Activated CD8-positive, alpha-beta memory T cell treated with anti-CD3 and anti-CD28 coated beads, Interleukin-2, amount 50 U/mL, for 4 hours (primary cell): ENCODE data around the gene SLC5A11.
"Not testable (repeated sequence)": the region's sequence is repeated elsewhere in the genome, so short reads cannot be mapped to it uniquely, and the experiment has no call there.

Experiments used
- DNase-seq: peaks from one replicate; pipeline ENCODE4 v3.0.0-alpha.2; 2020

Gene SLC5A11

DNA sequence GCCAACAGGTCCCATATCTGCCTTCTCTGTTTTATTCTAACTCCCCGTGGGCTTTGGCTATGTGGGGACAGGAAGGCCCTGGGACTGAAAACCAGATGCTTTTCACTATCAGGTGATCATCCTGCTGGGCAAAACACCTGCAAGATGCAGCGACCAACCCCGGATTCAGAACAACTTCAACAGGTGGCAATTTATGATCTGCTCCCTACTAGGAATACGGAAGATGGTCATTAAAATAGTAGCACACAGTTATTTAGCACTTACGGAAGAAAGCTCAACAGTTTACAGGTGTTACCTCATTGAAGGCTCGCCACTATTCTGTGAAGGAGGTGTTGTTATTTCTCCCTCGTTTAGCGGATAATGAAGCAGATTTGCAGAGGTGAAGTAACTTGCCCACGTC lies 7.8 kb upstream of the SLC5A11 start:
- DNase-seq = no peak

DNA sequence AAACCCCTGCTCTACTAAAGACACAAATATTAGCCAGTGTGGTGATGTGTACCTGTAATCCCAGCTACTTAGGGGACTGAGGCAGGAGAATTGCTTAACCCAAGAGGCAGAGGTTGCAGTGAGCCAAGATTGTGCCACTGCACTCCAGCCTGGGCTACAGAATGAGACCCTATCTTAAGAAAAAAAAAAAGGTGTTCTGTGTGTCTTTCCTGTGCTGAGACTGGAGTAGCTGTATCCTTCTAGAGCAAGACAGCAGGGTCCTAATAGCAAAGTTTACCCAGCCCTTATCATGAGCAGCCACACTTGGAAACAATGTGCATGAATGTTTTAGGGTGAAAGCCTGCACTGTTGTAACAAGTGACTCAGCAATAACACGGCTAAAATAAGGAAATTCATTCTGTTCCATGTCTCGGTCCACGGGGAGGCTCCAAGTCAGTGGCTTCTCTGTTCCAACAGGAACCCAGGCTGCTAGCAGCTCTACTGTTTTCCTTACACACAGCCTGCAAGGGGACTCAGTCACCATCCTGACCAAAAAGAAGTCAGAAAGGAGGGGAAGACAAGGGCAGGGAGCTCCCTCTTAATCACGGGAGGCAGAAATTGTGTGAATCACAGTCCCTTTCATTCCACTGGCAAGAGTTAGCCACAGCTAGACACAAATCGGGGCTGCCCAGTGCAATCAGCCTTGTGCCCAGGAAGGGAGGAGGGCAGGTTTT lies 7.1 kb upstream of the SLC5A11 start:
- DNase-seq = no peak

DNA sequence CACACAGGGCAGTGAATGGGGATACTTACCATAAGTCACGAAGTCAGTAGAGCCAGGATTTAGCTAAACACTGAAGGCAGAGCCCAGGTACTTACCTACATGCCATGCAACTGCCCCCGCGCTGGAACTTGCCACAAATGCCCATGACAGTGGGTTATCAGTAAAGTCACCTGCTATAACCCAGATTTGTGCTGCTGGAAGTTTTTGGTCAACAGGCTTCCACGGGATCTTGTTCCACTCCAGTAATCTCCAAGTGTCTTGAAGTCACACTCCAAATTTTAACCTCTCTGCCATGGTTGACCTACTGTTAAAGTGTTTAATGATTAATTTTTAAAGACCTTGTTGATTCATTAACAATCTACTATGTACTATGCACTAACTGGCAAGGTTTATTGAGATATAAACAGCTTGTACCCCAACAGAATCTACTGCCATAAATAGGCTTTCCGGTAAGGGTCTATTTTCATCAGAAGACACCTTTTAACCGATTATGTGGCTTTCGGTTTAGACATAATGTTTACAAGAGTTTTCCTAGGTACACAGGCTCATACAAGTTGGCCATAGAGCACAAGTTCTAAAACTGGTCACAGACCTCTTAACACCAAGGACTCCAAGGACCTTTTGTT lies 6.3 kb upstream of the SLC5A11 start:
- DNase-seq = no peak

DNA sequence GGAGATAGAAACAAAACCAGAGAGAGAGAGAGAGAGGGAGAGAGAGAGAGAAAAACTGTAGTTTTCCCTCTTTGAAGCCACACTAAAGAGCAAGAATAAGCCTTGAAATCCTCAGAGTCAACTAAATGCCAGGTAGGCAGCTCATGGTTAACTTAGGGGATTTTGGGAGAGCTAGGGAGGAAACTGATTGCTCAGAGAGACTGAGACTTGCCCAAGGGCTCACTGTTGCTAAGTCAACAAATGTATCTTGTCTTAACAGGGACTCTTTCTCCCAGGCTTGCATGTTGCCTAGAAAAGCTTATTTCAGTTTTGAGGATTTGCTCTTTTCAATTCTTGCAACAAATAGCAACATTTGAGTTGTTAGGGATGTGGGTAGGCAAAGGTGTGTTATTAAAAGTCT lies 4.5 kb upstream of the SLC5A11 start:
- DNase-seq = no peak

DNA sequence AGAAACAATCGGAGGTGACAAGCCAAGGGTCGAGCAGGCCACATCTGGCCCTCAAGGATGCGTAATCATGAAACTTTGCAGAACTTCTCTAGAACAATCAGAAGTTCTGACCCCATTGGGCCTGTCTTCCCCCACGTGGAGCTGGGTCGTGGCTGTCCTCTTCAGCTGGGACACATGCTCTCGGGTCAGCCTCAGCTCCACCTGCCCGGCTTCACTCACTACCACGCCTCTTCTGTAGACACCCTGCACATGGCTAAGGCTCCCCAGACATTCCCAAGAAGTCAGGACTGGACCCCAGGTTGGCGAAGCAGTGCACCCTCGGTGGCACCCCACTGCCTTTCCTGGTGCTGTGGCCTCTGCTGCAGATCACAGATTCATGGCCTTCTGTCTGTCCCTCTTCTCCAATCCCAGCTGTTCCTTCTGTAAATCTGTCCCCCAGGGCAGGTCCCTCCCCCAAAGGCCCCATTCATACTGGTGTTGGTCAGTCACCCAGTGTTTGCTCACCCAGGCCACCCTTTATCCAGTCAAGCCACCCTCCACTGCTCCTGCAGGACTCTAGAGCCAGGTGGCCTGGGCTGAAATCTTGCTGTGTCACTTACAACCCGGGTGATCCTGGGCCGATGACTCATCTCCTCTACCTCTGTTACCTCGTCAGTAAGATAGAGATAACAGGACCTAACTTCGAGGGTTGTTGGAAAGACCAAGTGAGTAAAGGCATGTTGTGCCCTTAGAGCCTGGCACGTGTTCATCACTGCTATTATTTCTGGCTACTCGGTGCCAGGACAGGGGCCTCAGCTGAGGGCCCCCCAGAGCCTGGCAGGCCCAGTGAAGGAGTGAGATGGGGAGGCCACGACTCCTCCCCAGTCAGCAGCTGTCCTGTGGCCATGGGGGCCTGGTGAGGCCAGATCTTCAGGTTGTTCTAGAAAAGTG lies 1.4 kb upstream of the SLC5A11 start:
- no peak for DNase-seq

DNA sequence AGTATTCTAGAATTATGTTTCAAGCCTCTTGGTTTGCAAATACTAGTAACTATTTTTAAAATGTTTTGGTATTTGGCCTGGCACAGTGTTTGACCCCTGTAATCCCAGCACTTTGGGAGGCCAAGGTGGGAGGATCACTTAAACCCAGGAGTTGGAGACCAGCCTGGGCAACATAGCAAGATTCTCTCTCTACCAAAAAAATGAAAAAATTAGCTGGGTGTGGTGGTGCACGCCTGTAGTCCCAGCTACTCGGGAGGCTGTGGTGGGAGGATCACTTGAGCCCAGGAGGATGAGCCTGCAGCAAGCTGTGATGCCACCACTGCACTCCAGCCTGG lies 765 bp upstream of the SLC5A11 start:
- DNase-seq = not testable (repeated sequence)

DNA sequence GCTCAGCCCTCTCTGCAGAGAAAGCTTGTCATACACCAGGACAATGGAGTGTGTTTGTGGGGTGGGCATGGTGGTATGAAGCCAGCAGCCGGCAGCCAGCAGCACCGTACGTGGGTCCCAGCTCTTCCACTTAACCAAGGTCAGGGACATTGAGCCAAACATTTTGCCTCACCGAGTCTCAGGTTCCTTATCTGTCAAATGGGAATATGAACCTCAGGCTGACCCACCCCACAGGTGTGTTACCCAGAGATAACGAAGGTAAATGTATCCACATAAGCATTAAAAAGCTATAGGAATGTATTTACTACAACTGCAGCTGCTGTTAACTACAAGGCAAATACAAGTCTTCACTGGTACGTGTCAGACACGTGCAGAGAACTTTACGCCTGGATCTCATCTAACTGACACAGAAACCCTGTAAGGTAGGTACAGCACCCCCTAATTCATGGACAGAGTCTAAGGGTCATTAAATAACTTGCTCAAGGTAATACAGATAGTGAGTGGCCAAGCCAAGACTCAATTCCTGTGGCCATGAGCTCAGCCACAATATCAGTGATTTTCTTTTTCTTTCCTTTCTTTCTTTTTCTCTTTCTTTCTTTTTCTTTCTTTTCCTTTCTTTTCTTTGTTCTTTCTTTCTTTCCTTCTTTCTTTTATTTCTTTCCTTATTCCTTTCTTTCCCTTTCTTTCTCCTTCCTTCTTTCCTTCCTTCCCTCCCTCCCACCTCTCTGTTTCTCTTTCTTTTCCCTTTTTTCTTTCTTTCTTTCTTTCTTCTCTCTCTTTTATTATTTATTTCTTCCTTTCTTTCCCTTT lies 990 bp downstream of the SLC5A11 start:
- DNase-seq = no peak

DNA sequence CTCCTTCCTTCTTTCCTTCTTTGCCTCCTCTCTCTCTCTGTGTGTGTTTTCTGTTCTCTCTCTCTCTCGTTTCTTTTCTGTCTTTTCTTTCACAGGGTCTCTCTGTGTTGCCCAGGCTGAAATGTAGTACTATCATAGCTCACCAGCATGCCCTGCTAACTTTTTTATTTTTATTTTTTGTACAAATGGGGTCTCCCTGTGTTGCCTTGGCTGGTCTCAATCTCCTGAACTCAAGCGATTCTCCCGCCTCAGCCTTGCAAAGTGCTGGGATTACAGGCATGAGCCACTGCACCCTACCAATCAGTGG lies 1.5 kb downstream of the SLC5A11 start:
- DNase-seq = no peak

DNA sequence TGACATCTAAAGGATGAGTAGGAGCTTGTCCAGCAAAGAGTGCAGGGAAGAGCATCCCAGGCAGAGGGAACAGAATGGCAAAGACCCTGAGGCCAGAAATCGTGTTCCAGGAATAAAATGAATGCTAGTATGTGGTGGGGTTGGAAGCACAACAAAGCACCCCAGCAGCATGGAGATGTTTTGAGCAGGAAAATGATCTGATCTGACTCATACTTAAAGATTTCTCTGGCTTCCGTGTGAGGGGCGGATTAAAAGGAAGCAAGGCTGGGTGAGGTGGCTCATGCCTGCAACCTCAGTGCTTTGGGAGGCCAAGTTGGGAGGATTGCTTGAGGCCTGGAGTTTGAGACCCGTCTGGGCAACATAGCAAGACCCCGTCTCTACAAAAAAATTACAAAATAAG lies 2.3 kb downstream of the SLC5A11 start:
- DNase-seq = no peak

DNA sequence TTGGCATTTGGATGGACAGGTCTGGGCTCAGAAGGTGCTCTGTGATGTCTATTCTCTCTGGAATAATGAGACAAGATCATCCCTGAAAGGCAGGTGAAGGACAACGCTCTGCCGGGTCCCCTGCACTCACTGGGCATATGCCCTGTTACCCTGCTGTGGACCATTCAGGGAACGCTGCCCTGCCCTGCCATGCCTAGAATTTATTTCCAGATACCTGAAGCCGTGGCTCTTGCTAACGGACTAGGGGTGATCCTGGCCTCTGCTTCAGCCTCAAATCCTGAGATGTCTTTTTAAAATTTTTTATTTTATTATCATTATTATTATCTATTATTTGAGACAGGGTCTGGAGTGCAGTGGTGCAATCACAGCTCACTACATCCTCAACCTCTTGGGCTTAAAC lies 3.9 kb downstream of the SLC5A11 start:
- no peak for DNase-seq

DNA sequence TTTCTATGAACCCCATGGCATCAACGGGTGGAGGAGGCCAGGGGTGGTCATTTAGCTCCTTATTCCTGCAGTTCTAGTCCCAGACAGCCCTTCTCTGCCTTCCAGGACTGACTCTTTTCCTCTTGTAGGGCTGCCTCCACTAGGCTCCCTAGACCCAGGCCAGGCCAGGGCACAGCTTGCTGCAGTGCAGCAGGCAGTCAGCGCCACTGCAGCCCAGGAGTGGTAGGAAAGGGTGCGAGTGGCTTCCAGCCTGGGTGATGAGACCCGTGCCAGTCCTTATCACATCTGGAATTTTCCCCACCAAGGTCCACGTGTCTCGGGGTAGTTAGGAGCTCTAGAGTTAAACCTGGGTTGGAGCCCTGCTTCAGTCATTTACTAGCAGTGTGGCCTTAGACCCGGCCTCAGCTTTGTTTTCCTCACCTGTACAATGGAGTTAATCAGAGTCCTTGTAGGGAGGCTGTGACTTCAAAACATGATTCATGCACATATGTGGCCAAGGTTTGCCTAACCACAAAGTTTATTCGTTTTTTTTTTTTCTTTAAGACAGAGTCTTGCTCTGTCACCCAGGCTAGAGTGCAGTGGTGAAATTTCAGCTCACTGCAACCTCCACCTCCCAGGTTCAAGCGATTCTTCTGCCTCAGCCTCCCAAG lies 4.7 kb downstream of the SLC5A11 start:
- no peak for DNase-seq

DNA sequence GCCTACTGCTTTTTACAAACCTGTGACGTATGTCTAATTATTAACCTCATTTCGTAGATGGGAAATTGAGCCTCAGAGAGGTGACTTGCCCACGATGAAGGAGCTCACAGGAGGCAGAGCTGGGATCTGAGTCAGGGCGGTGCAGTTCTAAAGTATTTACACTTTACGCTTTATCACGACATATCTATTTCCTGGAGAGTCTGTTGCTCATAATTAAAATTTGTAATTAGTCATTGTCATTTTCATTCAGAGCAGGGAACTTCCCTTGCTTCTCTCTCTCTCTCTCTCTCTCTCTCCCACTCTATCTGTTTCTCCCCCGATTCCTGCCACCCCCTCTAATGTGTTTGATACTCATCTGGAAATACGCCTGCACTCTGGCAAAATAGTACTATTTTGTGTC lies 5.9 kb downstream of the SLC5A11 start:
- DNase-seq = no peak

DNA sequence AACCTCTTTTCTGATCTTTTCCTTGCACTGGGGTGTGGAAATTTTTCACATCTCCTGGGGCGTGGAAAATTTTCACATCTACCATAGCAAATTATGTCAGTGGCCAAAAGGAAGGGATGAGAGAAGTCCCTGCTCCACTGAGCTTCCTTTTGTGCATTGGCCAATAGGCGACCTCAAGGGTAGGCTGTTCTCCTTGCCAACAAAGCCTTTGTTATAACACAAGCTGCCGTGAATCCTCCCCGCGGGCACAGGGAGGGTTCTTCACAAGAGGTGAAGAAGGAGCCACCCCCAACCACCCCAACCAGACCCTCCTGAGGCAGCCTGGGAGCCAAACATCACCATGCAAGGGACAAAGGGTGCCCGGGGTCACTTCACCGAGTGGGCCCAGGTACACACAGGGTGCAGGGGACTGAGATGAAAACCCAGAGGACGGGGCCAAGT lies 6.5 kb downstream of the SLC5A11 start:
- no peak for DNase-seq

DNA sequence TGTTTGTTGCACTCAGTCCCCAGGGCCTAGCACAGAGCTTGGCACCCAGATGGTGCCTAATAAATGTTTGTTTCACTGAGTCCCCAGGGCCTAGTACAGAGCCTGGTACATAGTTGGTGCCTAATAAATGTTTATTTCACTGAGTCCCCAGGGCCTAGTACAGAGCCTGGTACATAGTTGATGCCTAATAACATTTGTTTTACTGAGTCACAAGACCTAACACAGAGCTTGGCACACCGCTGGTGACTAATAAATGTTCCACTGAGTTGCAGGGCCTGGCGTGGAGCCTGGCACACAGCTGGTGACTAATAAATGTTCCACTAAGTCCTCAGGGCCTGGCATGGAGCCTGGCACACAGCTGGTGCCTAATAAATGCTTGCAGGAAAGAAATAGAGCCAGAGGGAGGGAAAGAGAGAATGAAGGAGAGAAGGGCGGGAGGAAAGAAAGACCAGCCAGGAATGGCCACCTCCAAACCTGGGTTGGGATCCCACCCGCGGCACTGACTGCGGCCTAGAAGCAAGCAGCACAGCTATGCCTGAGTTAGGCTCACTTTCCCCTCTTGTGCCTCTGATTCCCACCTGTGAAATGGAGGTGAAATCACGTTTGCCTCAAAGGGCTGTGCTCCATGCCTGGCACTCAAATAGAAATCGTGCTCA lies 7.5 kb downstream of the SLC5A11 start:
- DNase-seq = no peak

DNA sequence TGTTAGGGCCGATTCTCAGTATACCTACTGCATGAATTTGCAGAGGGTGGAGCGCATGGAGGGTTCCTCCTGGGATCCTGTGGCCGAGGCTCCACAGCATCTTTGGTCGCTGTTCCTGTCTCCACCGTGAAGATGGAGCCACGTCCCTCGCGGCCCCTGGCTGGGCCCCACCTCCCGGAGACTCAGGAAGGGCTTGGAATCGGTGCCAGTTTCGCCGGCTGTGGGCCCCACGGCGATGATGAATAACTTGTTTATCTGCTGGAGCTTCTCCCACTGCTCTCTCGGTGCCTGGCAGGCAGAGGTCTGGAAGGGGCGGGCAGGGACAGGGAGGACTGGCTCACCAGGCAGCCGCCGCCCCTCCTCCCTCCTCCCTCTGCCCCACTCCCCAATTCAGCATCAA lies 8.1 kb downstream of the SLC5A11 start:
- no peak for DNase-seq

DNA sequence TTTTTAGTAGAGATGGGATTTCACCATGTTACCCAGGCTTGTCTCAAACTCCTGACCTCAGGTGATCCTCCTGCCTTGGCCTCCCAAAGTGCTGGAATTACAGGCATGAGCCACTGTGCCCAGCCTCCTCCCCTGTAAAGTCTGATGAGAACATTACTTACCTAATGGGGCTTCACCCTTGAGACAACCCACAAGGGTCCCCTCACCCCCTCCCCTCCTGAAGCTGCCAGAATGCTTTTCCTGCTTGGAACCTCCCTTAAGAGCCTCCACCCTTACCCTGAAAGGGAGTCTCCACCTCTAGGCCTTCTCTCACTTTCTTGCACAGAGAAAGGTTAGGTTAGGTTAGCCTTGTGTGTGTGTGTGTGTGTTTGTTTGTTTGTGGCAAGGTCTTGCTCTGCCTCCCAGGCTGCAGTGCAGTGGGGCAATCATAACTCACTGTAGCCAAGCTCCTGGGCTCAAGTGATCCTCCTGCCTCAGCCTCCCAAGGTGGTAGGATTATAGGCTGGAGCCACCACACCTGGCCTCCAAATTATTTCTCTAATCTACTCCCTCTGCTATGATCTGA lies 8.9 kb downstream of the SLC5A11 start:
- no peak for DNase-seq

DNA sequence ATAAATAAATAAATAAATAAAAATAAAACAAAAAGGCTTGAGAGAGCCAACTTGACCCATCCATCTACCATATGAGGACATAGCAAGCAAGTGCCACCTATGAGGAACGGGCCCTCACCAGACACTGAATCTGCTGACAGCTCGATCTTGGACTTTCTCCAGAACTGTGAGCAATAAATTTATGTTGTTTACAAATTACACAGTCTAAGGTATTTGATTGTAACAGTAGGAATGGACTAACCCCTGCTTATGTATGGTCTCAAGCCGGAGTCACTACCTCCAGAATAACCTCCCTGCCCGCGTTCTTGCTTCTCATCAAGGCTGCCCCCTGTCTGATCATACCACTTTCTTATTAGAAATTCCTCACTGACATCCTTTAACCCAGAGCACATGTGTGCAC lies 9.9 kb downstream of the SLC5A11 start:
- DNase-seq = no peak

DNA sequence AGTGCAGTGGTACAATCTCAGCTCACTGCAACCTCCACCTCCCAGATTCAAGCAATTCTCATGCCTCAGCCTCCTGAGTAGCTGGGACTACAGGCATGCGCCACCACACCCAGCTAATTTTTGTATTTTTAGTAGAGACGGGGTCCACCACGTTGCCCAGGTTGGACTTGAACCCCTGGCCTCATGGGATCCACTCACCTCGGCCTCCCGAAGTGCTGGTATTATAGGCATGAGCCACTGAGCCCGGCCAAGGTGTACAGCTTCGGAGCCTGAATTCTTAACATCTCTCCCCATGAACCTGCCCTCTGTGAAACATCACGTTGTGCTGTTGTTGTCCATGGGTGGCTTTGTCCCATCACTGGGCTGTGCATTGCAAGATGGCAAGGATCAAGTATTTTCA lies 11.1 kb downstream of the SLC5A11 start:
- DNase-seq = not testable (repeated sequence)

DNA sequence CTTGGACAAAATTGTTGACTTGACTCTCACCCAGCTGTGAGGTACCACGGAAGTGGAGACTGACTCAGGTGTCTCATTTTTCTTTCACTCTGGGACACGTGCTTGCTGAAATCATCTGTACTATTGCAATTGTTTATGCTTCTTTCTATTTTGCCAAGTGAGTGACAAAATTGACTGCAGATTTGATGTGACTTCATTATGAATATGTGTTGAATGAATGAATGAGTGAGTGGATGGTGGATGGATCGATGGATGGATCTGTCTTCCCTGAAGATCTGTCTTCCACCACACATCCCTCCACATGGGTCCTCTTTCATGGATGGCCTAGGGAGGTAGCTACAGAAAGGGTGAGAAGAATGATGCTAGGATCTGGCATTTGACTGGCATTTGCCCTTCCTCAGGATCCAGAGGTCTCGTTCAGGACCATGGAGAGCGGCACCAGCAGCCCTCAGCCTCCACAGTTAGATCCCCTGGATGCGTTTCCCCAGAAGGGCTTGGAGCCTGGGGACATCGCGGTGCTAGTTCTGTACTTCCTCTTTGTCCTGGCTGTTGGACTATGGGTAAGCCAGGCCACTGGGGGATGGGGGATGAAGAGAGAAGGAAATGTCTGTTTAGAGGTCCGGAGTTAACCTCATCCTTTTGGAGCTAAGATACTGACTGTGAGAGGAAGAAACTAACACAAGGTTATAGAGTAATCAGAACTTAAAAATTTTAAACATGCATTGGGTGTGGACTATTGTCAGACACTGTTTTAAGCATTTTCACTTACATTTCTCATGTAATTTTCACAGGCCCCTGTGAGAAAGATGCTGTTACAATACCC lies 12.7 kb downstream of the SLC5A11 start:
- DNase-seq = peak; percentile 31

DNA sequence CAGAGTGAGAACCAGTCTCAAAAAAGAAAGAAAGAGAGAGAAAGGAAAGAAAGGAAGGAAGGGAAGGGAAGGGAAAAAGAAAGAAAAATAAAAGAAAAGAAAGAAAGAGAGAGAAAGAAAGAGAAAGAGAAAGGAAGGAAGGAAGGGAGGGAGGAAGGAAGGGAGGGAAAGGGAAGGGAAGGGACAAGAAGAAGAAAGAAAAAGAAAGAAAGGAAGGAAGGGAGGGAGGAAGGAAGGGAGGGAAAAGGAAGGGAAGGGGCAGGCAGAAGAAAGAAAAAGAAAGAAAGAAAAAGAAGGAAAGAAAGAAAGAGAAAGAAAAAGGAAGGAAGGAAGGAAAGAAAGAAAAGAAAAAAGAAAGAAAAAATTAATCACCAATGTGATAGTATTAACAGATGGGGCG lies 15.7 kb downstream of the SLC5A11 start:
- no peak for DNase-seq
